ENCODE measurements around the gene LARGE1.

Gene LARGE1

DNA sequence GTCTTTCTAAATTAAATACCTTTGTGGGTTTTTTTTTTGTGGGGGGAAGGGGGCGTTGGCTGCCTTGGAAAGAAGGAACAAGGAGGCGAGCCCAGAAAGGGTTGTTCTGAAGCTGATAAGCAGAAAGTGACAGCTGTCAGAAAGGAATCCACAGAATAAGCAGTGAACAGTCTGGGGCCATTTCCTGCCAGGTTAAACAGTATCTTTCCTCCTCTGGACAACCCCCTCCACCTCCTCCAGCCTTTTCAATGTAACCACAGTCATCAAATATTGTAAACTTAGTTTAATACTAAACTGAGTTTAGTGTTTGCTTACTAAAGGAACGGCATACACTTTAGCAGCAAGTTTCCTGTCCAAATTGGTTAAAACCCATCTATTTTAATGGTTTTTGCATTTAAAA, 590.9 kb downstream of the LARGE1 start:
- no peak for DNase-seq

- DNase-seq, result no peak
Measured at GRCh38 chr22:33328789-33329296, 591.4 kb downstream of the LARGE1 start.

- DNase-seq, result no peak
Measured at GRCh38 chr22:33327348-33327860, 592.9 kb downstream of the LARGE1 start.

DNA sequence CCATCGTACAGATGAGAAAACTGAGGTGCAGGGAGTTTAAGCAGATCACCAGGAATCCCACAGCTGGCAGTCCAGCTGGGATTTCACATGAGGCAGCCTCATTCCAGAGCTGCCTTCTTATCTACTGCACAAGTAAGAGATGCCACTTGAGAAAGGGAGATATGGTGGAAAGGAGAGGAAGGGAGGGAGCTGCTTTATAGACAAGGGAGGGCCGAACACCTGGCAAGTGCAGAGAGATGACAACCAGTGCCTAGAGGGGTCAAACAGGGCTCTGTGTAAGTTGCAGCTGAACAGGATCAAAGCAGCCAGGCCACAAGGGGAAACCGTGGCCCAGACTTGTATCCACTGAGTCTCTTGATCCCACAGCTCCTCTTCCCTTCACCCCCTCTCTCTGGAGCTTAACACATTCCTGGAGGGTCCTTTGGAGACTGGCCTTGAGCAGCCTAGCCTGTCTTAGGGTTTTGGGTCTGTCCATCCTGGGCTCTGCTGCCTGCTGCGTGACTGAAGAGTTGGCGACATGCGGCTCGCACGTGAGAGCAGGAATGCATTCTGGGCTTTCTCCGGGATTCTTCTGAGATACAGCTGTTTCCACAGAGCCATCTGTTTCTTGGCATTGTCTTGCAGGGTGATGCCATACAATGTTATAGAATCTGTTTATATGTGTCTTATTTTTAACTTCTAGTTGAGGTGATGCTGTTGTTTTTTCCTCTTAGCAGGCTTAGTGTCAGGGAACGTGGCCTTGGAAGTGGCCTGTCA, 593.6 kb downstream of the LARGE1 start:
- no peak for DNase-seq

DNA sequence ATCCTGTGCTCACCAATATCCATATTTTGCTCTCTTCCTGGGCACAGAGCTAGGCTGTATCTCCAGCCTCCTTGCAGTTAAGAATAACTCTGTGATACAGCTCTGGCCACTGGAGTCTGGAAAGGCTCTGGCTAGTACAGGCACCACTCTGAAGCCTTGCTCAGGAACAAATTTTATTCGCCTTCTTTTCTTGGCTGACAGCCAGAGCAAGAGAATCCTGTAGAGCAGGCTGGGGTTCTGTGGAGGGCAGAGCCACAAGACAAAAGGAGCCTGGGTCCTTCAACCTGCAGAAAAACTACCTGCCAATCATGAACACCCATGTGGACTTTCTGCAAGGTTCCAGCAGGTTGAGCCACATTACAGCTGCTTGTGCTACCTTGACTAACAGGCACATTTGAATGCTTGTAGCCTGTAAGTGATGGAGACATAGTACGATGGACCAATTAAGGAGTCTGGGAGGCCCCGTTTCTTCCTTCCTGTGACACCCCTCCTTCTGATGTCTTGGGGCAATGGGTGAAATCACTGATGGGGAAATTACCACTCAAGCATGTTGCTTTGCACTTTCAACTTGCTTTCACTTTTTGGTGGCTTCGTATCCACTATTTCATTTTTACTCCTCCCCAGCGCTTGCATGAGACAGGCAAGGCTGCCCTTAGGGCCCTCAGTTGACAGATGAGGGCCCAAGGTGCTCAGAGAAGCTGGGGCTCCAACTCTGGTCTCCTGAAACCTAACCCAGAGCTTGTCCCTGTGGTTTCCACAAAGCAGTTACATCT, 594.9 kb downstream of the LARGE1 start:
- no peak for DNase-seq

DNA sequence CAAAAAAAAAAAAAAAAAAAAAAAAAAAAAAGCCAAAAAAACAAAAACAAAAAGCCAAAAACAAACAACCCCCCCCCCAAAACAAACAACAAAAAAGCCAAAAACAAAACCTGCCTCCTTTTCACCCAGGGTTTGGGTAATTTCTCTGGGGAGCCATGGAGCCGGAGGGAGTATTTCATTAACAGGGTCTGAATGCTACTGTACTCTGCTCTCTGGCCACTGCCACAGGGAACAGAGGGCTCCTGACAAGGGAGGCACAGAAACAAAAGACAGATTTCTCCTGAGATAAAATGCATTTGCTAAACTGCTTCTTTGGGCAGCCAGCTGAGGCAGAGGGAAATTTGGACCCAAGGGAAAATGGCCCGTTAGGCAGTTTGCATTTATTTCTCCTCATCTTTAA, 596.0 kb downstream of the LARGE1 start:
- no peak for DNase-seq

DNA sequence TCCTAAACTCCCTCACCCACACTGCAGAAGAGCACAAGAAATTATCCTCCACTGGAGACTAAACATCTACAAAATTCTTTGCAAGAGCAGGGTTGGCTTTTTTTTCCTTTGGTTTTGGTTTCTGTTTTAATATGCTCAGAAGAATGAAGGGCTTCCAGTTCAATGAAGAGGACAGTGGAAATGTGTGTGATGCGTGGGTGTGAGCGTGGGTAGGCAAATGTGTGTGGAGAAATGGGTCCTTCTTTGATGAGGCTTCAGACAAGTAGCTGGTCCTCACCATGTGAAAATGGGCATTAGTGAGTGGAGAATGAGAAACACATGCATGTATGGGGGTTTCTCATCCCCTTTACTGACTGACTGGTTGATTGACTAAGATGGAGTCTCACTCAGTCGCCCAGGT, 598.8 kb downstream of the LARGE1 start:
- no peak for DNase-seq

DNA sequence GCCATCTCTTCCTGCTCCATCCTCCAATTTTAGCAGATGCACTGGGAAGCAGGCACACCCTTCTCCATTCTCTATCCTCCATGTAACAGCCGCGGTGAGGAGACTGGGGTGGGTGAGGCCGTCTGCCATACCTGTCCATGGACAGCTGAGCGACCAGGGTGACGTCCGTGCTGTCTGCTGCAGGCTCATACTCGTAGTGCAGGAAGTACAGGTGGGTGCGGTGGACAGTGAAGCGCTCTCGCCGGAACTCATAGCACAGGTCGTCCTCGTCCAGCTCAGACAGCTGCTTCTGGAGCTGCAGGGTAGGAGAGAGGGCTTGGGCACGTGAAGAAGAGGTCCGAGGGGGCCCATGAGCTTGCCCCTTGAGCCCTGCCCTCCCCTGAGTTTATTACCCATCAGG, 604.3 kb downstream of the LARGE1 start:
- DNase-seq, result no peak

- no peak for DNase-seq
Measured at GRCh38 chr22:33315117-33315516, 605.2 kb downstream of the LARGE1 start.

DNA sequence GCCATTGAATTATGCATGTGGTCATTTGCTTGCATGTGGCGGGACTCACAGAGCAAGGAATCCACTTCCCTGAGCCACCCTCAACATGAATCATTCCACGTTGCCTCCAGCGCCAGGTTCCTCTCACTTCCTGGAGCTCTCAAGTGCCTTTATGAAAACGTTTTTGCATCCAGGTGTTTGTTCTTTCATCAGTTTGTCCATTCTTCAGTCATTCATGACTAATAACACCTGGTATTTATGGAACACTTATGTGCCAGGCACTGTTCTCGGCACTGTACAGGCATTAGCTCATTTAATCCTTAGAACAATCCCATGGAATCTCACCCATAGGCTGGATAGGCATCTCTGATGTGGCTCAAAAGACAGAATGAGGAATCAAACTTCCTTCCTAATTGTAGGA, 606.0 kb downstream of the LARGE1 start:
- no peak for DNase-seq

DNA sequence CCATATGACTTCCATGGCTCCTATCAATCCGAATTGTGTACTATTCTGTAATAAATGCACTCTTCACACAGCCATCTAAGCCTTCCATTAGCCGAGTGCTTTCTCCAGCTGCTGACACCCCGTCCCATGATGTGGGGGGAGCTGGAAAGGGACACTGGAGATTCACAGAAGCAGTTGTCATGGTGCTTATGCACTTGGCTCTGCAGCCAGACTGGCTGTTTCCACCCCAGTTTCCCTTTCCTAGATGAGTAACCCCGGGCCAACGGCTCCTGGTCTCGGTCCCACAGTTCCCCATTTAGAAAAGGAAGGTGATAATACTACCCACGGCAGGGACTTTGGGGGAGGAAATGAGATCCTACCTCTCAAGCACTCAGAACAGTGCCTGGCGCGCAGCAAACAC, 617.2 kb downstream of the LARGE1 start:
- no peak for DNase-seq

- DNase-seq, result no peak
Measured at GRCh38 chr22:33302549-33302948, 617.7 kb downstream of the LARGE1 start.

DNA sequence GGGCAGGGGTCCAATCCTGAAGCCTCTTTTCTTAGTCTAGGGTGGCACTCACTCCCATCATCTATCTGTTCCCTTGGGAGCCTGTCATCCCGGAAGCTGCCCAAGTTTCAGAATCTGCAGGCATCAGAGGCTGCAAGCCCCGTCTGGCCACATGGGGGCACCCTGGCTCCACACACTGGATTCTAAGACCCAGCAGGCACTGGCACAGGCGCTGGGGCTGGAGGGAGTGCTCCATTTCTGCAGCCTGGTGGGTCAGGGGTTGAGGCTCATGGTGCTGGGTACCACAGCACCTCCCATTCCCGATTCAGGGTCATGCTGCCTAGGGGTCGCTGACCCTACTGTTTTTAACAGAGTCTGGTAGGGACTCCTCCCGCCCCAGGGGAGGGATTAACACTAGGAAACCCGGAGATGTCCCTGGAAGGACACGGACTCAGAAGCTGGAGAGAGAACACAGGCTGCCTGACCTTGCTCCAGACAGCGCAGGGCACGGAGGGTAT, 618.2 kb downstream of the LARGE1 start:
- DNase-seq, result no peak

DNA sequence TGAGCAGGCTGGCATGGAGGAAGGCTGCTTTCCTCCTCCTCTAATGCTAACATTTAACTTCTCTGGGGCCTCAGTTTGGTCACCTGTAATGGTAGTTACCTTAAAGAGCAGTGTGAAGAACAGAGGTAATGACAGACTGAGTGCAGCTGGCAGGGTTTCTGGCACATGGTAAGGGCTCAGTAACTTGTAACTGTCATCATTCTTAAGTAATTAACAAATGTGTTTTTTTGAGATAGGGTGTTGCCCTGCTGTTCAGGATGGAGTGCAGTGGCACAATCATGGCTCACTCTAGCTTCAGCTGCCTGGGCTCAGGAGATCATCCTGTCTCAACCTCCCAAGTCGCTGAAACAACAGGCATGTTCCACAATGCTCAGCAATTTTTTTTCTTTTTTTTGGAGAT, 620.1 kb downstream of the LARGE1 start:
- DNase-seq, result no peak

DNA sequence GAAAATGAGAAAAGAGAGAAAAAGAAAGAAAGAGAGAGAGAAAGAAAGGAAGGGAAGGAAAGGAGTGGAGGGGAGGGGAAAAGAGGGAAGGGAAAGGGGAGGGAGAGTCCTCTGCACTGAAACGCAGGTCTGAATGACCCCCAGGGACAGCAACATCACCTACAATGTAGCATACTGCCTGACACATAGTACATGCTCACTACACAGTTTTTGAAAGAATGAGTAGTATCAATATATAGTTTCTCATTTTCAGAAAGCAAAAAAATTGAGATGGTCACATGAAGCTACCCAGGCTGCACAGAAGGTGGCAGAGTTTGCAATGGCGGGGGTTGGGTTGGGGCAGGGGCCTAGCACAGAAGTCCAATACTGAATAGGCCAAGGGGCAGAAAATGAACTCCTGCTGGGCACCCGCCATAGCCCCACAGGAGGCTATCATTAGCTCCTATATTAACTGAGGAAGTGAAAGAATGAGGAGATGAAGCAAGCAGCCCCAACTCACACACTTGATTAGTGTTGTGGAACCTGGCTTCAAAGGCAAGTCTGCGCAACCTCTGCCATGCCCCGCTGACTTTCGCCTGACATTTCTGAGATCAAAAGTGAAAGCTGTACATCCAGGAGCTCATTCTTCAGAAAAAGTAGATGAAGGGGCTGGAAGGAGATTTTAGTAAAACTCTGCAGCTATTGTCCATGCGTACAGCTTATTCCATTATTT, 620.9 kb downstream of the LARGE1 start:
- DNase-seq, result no peak

- DNase-seq, result no peak
Measured at GRCh38 chr22:33296941-33297340, 623.3 kb downstream of the LARGE1 start.

DNA sequence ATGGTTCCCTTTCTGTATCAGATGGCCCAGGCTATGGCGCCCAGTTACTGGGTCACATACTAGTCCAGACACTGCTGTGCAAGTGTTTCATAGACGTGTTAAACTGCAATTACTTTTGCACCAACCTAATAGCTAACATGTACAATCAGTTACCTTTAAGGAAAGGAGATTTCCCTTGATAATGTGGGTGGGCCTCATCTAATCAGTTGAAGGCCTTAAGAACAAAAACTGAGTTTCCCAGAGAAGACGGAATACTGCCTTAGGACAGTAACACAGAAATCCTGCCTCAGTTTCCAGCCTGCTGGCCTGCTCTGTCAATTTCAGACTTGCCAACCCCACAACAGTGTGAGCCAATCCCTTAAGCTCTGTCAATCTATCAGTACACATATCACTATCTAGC, 632.2 kb downstream of the LARGE1 start:
- DNase-seq, result no peak

DNA sequence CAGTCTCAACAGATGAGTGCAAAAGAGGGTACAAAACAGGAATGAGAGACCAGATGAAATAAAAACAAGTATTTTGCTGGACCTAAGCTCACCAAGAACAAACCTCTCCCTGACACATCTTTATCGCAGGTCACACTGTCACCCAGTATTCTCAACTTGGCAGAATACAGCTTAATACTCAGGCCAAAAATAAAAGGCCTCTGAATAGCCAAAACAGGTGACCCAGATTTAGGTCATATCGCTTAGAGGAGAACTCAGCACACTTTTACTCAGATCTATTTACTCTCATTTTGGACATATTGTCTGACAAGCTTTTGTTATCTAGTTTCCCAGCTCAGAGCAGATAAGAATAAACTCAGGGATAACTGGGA, 645.2 kb downstream of the LARGE1 start:
- DNase-seq, result no peak

- no peak for DNase-seq
Measured at GRCh38 chr22:33274214-33275072, 645.8 kb downstream of the LARGE1 start.

DNA sequence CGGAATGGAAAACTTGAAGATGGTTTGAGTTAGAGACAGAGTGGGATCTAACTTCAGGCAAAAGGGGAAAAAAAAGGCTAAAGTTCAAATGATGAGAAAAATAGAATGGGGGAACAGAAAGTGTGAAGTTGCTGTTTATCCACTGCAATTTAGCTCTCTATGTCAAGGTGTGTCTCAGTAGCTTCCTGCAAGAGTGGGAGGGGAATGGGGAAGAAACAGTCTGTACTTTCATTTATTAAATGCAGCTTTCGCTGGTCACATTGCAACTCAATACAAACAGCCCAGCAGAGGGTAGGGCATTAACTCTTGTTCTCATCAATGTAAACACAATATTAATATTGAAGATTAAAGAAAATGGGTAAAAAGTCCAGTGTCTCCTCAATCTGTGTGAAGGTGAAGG, 647.4 kb downstream of the LARGE1 start:
- DNase-seq, result no peak

DNA sequence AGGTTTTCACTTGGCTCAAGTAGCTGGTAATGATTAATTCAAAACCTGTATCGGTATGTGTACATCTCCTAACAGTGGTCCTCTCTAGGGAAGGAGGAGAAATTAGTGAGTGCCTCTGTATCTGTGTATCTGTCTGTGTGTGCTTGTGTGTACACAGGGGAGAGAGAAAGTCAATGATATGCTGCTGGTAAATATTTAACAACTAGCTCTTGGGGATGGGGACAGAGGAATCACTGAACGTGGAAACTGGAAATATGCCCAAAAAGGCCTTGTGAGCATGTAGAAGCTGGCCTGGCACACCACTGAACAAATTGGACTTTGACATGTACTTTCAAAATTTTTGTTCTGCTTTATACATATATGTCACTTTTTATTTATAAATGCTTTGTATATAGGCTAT, 648.1 kb downstream of the LARGE1 start:
- DNase-seq, result no peak

All from NCI-H2081 treated with DMSO at 0.1 percent for 48 hours (cell line).